ENCODE measurements around the gene CDKL1.

GRCh38 chr14:50425105-50425504, 28.4 kb upstream of the CDKL1 start:
- TF ChIP-seq CTCF (IDR thresholded peaks at IDR 0.05) (no peak), EZH2 (IDR thresholded peaks at IDR 0.05; ENCODE audit: borderline replicate concordance, insufficient read depth, low read depth, low read length, poor library complexity, severe bottlenecking) (no peak)
